ENCODE data around the gene SETD2.

DNA sequence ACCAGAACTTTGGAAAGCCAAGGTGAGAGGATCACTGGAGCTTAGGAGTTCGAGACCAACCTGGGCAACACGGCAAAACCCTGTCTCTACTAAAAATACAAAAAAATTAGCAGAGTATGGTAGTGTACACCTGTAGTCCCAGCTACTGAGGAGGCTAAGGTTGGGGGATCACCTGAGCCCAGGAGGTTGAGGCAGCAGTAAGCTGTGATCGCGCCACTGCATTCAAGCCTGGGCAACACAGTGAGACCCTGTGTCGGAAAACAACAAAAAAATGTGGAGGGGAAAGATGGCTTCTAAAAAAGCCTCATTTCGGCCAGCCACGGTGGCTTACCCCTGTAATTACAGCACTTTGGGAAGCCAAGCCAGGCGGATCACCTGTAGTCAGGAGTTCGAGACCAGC, 54.5 kb downstream of the SETD2 start:
- no peak for TF ChIP-seq YY1 (IDR thresholded peaks at IDR 0.05; ENCODE audit: insufficient read depth, insufficient read length)
- TF ChIP-seq SUZ12 (IDR thresholded peaks at IDR 0.05; ENCODE audit: extremely low read depth, insufficient read depth, insufficient read length) = no peak

Data from NT2/D1 (cell line).